D721Med (cell line): ENCODE results near the gene CALML4.
"Not testable (repeated sequence)": the region's sequence is repeated elsewhere in the genome, so short reads cannot be mapped to it uniquely, and the experiment has no call there.

Experiments used
- DNase-seq: peaks from one replicate; pipeline ENCODE4 v3.0.0; 2011; ENCODE audit warnings: low spot score; ENCODE audit not compliant: insufficient read length
- FAIRE-seq: peaks from 2 replicates; lab custom pipeline; 2011; peaks lifted over from hg19 to GRCh38; lab: Jason Lieb, UNC
- CTCF ChIP-seq: IDR thresholded peaks from 2 replicates; pipeline ENCODE4 v1.5.1; 2012; ENCODE audit warnings: mild to moderate bottlenecking, control low read depth; ENCODE audit not compliant: insufficient read depth; ENCODE audit errors: missing control alignments

The CALML4 gene

DNA sequence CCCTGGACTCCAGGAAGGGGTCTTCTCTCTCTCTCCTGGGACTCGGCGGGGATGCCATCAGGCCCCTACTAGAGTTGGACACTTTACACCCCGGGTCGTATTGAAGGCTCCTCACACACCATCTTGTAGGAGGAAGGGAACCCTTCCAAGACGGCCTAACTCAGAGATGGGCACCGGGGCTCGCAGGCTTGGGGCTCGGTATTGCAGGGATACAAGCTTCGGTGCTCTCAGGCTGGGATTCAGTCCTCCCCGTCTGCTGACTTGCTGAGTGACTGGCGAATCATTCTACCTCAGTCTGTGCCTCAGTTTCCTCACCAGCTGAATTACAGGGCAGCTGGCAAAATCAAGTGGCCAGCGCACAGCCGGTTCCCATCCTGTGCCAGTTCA is 419 bp upstream of the CALML4 start:
- no peak for FAIRE-seq

DNA sequence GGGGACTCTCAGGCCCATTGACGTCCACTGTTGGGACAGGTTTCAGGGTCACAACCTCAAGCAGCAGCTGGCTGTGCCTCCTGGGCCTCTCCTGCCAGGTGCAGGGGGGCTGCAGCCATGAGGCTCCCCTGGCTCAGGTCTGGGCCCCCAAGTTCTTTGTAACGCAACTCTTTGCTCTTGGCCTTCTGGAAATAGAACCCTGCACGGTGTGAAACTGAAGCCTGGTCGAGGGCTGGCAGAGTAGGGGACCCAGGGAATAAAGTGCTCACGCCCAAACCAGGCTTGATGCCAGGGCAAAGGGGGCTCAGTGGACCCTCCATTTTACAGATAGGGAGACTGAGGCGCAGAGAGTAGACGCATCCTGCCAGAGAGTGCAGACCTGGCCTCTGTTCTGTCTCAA is 771 bp downstream of the CALML4 start:
- FAIRE-seq: no peak
- no peak for DNase-seq
- TF ChIP-seq CTCF: no peak

More for the DNA sequence above, 419 bp upstream of the CALML4 start:
- DNase-seq: no peak
- no peak for TF ChIP-seq CTCF

DNA sequence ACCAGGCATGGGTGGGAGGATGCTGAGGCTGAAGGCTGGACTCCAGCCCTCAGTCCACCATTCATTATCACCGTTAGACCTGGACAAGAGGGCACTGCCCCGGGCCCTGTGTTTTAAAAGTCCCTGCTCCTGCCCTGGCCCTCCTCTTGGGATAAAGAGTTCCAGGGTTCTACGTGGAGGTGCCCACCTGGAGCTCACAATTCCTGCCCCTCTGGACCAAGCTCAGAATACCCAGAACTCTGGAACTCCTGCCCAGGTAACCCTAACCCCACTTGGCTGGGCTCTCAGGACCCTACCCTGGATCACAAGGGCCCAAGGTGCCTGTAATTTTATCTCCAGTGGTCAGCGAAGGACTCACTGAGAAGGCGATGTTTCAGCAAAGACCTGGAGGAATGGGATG is 1.2 kb downstream of the CALML4 start:
- no peak for DNase-seq
- no peak for FAIRE-seq
- TF ChIP-seq CTCF: no peak

GRCh38 chr15:68203486-68203885 is 1.6 kb downstream of the CALML4 start:
- TF ChIP-seq CTCF: no peak
- FAIRE-seq: no peak
- DNase-seq: no peak

GRCh38 chr15:68202994-68203393 is 2.1 kb downstream of the CALML4 start:
- not testable (repeated sequence) for DNase-seq, FAIRE-seq

DNA sequence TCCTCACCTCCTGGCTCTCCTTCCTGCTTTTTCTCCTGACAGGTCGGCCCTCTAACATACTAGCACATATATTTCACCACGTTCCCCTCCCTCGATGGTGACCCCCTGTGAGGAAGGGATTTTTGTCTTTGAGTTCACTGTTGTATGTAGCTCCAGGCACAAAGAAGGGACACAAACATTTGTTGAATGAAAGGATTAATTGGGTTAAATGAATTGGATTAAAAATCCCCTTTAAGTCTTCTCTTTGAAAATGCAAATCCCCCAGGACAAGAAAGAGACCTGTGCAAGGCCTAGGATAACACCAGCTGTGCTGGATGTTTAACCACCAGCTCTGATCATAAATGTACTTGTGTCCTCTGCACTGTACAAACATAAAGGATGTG is 3.3 kb downstream of the CALML4 start:
- no peak for DNase-seq
- no peak for TF ChIP-seq CTCF
- FAIRE-seq: no peak

DNA sequence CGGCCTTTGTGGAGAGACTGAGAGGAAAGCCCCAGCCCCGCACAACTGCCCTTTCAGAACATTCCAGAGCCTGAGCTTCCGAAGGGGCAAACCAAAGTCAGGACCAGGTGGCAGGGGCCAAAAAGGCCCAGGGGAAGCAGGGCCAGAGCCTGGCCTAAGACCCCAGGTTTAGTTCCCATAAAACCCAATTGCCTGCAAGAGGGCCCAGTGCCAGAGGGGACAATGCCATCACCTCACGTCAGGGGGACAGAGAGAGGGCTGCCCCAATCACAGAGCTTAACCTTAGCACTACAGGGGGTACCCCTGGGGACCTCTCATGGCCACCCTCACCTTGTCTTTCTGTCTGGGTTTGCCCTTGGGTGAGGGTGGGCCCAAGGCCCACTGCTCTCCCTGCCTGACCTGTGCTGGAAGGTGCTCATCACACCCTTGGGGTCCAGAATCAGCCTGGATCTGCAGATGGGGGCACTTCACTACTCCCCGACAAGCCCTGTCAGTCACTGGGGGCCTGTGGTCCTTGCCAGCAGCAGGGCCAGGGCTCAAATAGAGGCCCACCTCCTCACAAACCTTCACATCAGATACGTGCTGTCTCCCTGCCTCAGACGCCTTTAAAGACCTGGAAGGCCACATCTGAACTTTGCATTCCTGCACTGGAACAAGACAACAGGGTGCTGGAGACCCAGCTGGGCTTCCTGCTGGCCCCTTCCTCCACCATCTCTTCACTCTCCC is 3.8 kb downstream of the CALML4 start:
- FAIRE-seq (no peak), DNase-seq (no peak)
- TF ChIP-seq CTCF: no peak
